Naive thymus-derived CD8-positive, alpha-beta T cell (primary cell): ENCODE measurements around the gene TMEM132E. TPM values are rescaled to one million over a fixed set of nuclear protein-coding genes. Genes with fewer than 3 reads are reported as not detected.
"Not testable (repeated sequence)": the region's sequence is repeated elsewhere in the genome, so short reads cannot be mapped to it uniquely, and the experiment has no call there.

Source experiments
- ATAC-seq, 2 donors: fragments of 150-1000 bp; cut with Tn5 transposase in 1 of 2; sonication (Bioruptor Pico), chemical (Tn5 transposase) in 1 of 2; 1 replicate in 1 of 2; 2 replicates in 1 of 2; pipeline ENCODE4 v1.10.0; 2021; ENCODE audit warnings: mild to moderate bottlenecking in 2 of 2, moderate library complexity in 2 of 2
- POLR2A ChIA-PET: fragments of 350-600 bp; sonication (Branson Sonifier 250); formaldehyde crosslinking; loops from one replicate; lab custom pipeline; 2021; ENCODE audit warnings: antibody characterized with exemption; lab: Charles Lee
- DNase-seq, 10 donors: peaks; one replicate each; pipeline versions ENCODE4 v3.0.0 to v3.0.0-alpha.2; 2020 to 2022
- H3K27ac Mint-ChIP-seq, 10 donors: one replicate each; pipeline ENCODE4 v1.8.0; 2020 to 2022; ENCODE audit warnings: mild to moderate bottlenecking in 10 of 10, mixed read lengths in 10 of 10, moderate library complexity in 4 of 10, inconsistent platforms in 1 of 10
- H3K27me3 Mint-ChIP-seq, 5 donors: one replicate each; pipeline ENCODE4 v1.8.0; 2021 to 2022; ENCODE audit warnings: mixed read lengths in 5 of 5
- H3K36me3 Mint-ChIP-seq, 3 donors: one replicate each; pipeline ENCODE4 v1.8.0; 2020 to 2022; ENCODE audit warnings: mixed read lengths in 3 of 3, mild to moderate bottlenecking in 2 of 3, inconsistent platforms in 1 of 3
- H3K4me1 Mint-ChIP-seq, 4 donors: one replicate each; pipeline ENCODE4 v1.8.0; 2021 to 2022; ENCODE audit warnings: mixed read lengths in 4 of 4
- H3K4me3 Mint-ChIP-seq, 10 donors: one replicate each; pipeline ENCODE4 v1.8.0; 2020 to 2022; ENCODE audit warnings: mild to moderate bottlenecking in 10 of 10, mixed read lengths in 10 of 10, moderate library complexity in 6 of 10, inconsistent platforms in 1 of 10
- H3K9me3 Mint-ChIP-seq, 9 donors: one replicate each; pipeline ENCODE4 v1.8.0; 2020 to 2022; ENCODE audit warnings: mixed read lengths in 9 of 9, mild to moderate bottlenecking in 3 of 9, inconsistent platforms in 1 of 9, moderate library complexity in 1 of 9
- polyA plus RNA-seq, 3 donors: library from polyadenylated mRNA; unstranded; fragments of 300-500 nt; fragmentation: Illumina TruSeq; gene quantifications; one replicate each; pipeline ENCODE4 v1.2.3, GENCODE V29; 2021
- total RNA-seq, 8 experiments: library from RNA in 2 of 8; stranded (reverse) in 2 of 8; gene quantifications; one replicate each; pipeline ENCODE4 v1.2.3 and lab custom pipeline; 2021 to 2026

The TMEM132E gene, protein sequence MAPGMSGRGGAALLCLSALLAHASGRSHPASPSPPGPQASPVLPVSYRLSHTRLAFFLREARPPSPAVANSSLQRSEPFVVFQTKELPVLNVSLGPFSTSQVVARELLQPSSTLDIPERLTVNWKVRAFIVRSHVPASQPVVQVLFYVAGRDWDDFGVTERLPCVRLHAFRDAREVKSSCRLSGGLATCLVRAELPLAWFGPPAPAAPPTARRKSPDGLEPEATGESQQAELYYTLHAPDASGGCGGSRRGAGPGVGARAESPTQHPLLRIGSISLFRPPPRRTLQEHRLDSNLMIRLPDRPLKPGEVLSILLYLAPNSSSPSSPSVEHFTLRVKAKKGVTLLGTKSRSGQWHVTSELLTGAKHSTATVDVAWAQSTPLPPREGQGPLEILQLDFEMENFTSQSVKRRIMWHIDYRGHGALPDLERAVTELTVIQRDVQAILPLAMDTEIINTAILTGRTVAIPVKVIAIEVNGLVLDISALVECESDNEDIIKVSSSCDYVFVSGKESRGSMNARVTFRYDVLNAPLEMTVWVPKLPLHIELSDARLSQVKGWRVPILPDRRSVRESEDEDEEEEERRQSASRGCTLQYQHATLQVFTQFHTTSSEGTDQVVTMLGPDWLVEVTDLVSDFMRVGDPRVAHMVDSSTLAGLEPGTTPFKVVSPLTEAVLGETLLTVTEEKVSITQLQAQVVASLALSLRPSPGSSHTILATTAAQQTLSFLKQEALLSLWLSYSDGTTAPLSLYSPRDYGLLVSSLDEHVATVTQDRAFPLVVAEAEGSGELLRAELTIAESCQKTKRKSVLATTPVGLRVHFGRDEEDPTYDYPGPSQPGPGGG (N-terminal part only)
- total RNA-seq (under 1 TPM; 0.49 to 0.60 TPM), polyA plus RNA-seq (under 1 TPM; 0.19 to 0.60 (median 0.48) TPM), total RNA-seq (lab: John Stamatoyannopoulos, UW) (0 to 1.2 (median 0.69) reads per million in 6 experiments)

DNA sequence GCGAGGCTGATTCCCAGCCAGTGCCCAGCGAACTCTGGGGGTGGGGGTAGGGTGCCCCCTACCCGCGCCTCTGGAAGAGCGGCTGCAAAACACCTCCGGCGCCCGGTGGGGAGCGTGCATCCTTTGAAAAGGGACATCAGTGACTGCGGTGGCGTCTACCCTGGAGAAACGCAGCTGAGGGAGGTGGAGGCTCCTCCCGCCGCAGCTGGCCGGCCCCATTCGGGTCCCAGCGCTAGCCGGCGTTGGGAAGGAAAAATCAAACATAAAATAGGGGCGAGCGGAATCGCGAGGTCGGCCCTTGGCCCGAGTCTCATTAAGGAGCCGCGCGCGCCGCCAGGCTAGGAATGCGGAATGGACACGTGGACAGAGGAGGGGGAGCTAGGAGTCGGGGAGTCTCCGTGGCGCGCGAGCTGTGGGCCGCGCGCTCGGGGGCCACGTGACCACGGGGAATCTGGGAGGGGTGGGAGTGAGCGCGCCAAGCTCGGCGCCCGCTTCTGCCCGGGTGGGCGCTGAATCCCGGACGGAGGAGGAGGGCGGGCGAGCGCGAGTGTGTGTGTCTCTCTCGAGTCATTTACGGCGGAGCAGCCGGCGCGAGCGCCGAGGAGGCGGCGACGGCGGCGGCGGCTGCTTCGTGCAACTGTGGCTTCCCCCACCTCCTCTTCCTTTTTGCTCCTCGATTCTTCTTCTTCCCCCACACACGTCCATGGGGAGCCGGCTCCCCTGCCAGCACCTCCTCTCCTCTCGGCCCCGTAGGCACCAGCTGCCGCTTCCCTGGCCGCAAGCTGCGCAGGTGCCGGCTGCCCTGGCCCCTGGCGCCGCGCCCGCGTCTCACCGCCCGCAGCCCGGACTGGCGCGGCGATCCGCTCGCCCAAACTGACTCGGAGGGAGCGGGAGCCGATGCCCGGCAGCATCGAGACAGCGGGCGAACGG lies at the start of gene TMEM132E:
TSS of gene TMEM132E (plus strand) at position 566 of the 930 bp plus-strand sequence. CDS start 1,495 bp downstream, outside the sequence.
- H3K27ac Mint-ChIP-seq: peak within 1 kb of the TSS in 1 of 10 donors; percentile 63
- no peaks in the 10 kb centered on the region for H3K9me3 Mint-ChIP-seq
- H3K36me3 Mint-ChIP-seq: peaks cover 0 to 3% (median 0%) of the 10 kb centered on the region in 3 donors
- DNase-seq (no peak), ATAC-seq (peak; percentile 44 to 57)
- peak within 1 kb of the TSS; percentile 64 to 93 (median 76) for H3K4me3 Mint-ChIP-seq
- peaks cover 6 to 27% (median 21%) of the 10 kb centered on the region in 4 donors for H3K4me1 Mint-ChIP-seq
- POLR2A ChIA-PET: no interaction called here
- peaks cover 40 to 81% (median 63%) of the 10 kb centered on the region in 5 donors for H3K27me3 Mint-ChIP-seq

DNA sequence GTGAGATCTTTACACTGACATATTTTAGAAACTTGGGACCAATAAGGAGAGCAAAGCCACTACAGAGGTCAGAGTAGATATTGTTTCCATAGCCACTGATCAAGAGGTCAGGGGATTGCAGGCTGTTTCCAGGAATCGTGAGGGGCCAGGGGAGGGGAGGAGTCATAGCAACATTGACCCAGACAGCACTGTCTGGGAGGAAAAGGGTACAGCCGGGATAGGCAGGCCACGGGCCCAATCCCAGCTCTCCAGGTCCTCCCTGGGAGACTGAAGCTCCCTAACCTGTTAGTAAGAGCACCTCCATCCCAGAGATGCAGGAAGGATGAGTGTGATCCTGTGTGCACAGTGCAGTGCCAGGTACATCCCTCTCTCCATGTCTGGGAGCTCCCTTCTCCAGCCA lies 48.5 kb upstream of the TMEM132E start:
- no peak overlapping the region for H3K4me3 Mint-ChIP-seq
- no peaks in the 10 kb centered on the region for H3K9me3 Mint-ChIP-seq
- peaks cover 25 to 60% (median 45%) of the 10 kb centered on the region in 5 donors for H3K27me3 Mint-ChIP-seq
- H3K27ac Mint-ChIP-seq: no peak overlapping the region
- no peak for ATAC-seq
- DNase-seq: no peak
- no peaks in the 10 kb centered on the region for H3K36me3 Mint-ChIP-seq
- POLR2A ChIA-PET: no interaction called here
- peaks cover 0 to 2% (median 0%) of the 10 kb centered on the region in 4 donors for H3K4me1 Mint-ChIP-seq

DNA sequence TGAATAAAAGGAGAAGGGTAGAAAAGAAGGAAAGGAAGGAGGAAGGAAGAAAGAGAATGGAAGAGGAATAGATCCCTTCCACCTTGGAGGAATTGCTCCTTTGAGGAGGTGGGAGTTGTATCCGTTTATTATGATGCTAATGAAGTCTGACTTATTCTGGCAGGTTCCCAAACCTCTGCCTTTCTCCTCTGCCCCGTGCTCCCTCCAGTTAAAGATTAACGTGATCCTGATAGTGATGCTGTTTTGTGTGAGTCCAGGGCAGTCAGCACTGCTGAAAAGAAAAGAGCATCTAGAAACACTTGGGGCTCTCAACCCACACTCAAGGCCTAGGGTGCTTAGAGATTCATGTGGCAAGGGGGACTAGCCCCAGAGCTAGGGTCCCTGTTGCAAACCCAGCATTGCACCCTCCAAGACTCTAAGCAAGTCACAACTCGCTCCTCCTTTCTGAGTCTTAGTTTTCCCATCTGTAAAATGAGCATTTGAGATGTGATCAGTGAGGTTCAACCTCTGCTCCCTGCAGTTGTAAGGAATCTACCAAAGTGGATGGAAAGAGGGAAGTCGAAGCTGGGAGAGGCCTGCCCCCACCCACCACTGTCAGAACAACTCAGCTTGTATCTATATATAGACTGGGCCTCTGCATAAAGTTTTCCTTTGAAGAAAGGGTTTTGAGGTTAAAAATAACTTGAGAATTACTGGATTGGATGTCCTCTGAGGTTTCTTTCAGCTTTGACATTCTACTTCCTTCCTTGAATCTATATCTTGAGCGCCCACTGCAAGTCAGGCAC lies 46.9 kb upstream of the TMEM132E start:
- H3K4me3 Mint-ChIP-seq: no peak overlapping the region
- H3K36me3 Mint-ChIP-seq: no peaks in the 10 kb centered on the region
- POLR2A ChIA-PET: no interaction called here
- H3K4me1 Mint-ChIP-seq: peaks cover 0 to 2% (median 0%) of the 10 kb centered on the region in 4 donors
- ATAC-seq (no peak), DNase-seq (no peak)
- H3K27ac Mint-ChIP-seq: no peak overlapping the region
- H3K9me3 Mint-ChIP-seq: no peaks in the 10 kb centered on the region
- H3K27me3 Mint-ChIP-seq: peaks cover 35 to 60% (median 48%) of the 10 kb centered on the region in 5 donors

DNA sequence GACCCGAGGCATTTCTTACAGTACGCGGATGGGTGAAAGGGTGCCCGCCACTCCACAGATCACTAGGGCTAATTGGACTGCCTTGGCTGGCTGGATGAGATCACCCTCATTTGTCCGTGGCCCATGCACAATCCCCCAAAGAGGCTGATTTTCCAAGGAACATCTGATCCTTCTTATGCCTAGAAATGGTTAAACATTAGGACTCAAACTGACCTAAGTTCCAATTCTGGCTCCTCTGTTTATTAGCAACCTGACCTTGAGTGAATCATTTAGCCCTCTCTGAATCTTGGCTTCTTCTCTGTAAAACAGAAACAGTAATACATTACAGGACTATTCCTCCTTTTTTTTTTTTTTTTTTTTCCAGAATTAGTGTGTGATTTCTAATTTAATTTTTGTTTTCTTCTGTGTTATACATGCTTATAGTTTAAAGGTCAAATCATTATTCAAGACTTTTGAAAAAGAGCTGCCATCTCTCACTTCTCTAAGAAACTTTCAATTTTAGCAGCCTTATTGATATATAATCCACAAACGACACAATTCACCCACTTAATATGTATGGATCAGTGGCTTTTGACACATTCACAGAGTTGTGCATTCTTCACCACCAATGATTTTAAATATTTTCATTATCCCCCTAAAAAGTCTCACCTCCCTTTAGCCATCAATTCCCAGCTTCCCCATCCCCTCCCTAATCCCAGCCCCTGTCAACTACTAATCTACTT lies 45.4 kb upstream of the TMEM132E start:
- H3K4me1 Mint-ChIP-seq: no peaks in the 10 kb centered on the region
- H3K36me3 Mint-ChIP-seq: no peaks in the 10 kb centered on the region
- DNase-seq (no peak), ATAC-seq (no peak)
- no peak overlapping the region for H3K27ac Mint-ChIP-seq
- POLR2A ChIA-PET: interaction anchor here (0.7 kb wide), 1 partner anchor 1228 kb away, joined by 4 read pairs; no protein-coding TSS in a partner anchor
- H3K4me3 Mint-ChIP-seq: no peak overlapping the region
- H3K27me3 Mint-ChIP-seq: peaks cover 28 to 46% (median 43%) of the 10 kb centered on the region in 5 donors
- H3K9me3 Mint-ChIP-seq: no peaks in the 10 kb centered on the region

DNA sequence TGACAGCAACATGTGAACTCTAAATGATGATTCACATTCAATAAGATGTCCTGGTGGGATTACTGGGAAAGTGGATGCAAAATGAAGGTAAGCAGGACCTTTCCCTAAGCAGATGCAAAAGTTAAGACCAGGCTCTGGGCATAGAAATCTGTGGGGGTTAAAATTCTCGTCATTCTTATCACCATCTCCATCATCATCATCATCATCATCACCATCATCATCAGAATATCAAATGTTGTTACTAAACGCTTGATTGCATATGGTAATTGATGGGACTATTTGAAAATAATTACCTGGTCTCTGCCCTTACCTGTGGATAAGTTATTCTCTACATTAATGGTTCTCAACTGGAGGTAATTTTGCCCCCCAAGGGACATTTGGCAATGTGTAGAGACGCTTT lies 41.9 kb upstream of the TMEM132E start:
- H3K36me3 Mint-ChIP-seq: no peaks in the 10 kb centered on the region
- H3K27ac Mint-ChIP-seq: no peak overlapping the region
- H3K4me3 Mint-ChIP-seq: no peak overlapping the region
- DNase-seq: no peak
- ATAC-seq: no peak
- no peaks in the 10 kb centered on the region for H3K9me3 Mint-ChIP-seq
- POLR2A ChIA-PET: no interaction called here
- H3K4me1 Mint-ChIP-seq: no peaks in the 10 kb centered on the region
- H3K27me3 Mint-ChIP-seq: peaks cover 19 to 50% (median 36%) of the 10 kb centered on the region in 5 donors

DNA sequence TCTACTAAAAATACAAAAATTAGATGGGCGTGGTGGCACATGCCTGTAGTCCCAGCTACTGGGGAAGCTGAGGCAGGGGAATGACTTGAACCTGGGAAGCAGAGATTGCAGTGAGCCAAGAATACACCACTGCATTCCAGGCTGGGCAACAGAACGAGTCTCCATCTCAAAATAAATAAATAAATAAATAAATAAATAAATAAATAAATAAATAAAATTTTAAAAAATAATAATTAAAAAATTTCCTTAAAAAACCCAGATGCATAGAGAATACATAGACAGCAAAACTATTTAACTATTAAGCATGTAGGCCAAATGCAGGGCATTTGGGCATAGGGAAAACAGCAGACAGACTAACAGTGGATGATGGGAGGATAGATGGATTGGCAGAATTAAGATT lies 40.8 kb upstream of the TMEM132E start:
- H3K9me3 Mint-ChIP-seq, H3K27ac Mint-ChIP-seq, POLR2A ChIA-PET, ATAC-seq, H3K36me3 Mint-ChIP-seq, H3K4me1 Mint-ChIP-seq, H3K4me3 Mint-ChIP-seq, DNase-seq: not testable (repeated sequence)
- H3K27me3 Mint-ChIP-seq: peaks cover 19 to 42% (median 36%) of the 10 kb centered on the region in 5 donors

DNA sequence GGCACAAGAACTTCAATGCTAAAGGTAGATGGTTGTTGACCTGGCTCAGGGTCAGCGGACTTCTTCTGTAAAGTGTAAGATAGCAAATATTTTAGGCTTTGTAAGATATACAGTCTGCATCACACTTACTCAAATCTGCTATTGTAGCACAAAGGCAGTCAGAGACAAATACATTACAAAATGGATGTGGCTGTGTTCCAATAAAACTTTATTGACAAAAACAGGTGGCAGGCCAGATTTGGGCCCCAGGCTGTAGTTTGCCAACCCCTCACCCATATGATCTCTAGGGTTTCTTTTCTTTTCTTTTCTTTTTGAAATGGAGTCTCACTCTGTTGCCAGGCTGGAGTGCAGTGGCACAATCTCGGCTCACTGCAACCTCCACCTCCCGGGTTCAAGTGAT lies 39.5 kb upstream of the TMEM132E start:
- H3K27me3 Mint-ChIP-seq: peaks cover 18 to 37% (median 30%) of the 10 kb centered on the region in 5 donors
- no peak overlapping the region for H3K27ac Mint-ChIP-seq
- H3K36me3 Mint-ChIP-seq: no peaks in the 10 kb centered on the region
- H3K4me3 Mint-ChIP-seq: no peak overlapping the region
- POLR2A ChIA-PET: no interaction called here
- H3K9me3 Mint-ChIP-seq: no peaks in the 10 kb centered on the region
- ATAC-seq (no peak), DNase-seq (no peak)
- H3K4me1 Mint-ChIP-seq: no peaks in the 10 kb centered on the region

DNA sequence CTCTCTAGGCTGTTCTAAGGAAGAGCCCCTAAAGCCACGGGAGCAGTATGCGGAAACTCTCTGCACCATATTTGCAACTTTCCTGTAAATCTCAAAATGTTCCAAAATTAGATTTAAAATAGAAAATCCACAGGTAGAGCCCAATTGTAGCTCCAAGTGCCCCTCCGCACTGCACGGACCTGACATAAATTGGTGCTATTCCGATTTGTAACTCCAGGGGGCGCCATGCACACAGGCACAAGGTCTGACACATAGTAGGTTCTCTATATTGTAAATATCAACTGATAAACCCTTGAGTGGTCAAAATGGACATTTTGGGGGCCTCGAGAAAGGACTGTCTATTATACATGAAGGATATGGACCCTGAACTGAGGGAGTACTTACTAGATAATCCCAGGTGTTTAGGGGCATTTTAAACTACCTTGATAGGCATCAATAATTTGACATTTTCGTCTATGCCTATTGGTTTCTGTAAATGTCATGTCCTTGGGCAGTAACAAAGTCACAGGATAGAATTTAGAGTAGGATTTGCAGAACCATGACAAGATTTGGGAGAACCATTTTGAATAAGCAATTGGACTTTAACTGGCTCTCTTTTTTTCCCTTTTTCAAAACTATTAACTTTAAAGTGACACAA lies 36.6 kb upstream of the TMEM132E start:
- DNase-seq: peak; percentile 18 to 70 (median 50)
- POLR2A ChIA-PET: no interaction called here
- peaks cover 7 to 32% (median 25%) of the 10 kb centered on the region in 5 donors for H3K27me3 Mint-ChIP-seq

DNA sequence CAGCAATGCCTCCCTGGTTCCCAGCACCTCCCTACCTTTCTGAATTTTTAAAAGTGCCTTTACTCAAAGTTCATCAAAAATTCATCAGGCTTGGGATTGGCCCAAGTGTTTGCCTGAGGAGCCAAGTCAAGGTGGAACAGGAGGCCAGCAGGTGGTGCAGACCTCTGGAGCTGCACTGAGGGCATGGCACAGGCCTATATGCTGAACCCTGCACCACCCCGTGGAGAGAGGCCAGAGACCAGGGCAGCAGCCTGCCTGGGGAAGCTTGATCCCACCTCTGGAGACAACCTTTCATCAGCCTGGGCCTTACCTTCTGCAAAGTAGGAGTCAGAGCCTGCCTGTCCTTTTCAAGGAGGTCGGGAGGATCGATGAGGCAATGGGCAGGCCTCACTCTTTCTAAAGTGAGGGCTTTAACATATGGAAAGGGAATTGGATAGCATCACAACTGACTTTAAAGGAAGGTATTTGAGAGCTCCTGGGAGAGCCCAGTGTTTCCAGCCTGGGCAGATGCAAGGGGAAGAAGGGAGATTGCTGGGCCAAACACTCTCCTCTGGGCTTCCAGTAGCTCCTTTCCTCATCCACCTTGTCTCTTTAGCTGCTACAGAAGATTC lies 31.8 kb upstream of the TMEM132E start:
- no peak for DNase-seq
- H3K4me1 Mint-ChIP-seq: peaks cover 0 to 3% (median 0%) of the 10 kb centered on the region in 4 donors
- peaks cover 0 to 2% (median 0%) of the 10 kb centered on the region in 3 donors for H3K36me3 Mint-ChIP-seq
- H3K4me3 Mint-ChIP-seq: no peak overlapping the region
- no peak for ATAC-seq
- POLR2A ChIA-PET: no interaction called here
- peak overlapping the region in 1 of 10 donors; percentile 13 for H3K27ac Mint-ChIP-seq
- H3K9me3 Mint-ChIP-seq: no peaks in the 10 kb centered on the region
- peaks cover 12 to 29% (median 25%) of the 10 kb centered on the region in 5 donors for H3K27me3 Mint-ChIP-seq

More for the DNA sequence above, 36.6 kb upstream of the TMEM132E start:
- no peaks in the 10 kb centered on the region for H3K36me3 Mint-ChIP-seq
- no peak overlapping the region for H3K4me3 Mint-ChIP-seq
- H3K9me3 Mint-ChIP-seq: no peaks in the 10 kb centered on the region
- H3K4me1 Mint-ChIP-seq: no peaks in the 10 kb centered on the region
- ATAC-seq: peak in 1 of 2 donors; percentile 50
- H3K27ac Mint-ChIP-seq: no peak overlapping the region

DNA sequence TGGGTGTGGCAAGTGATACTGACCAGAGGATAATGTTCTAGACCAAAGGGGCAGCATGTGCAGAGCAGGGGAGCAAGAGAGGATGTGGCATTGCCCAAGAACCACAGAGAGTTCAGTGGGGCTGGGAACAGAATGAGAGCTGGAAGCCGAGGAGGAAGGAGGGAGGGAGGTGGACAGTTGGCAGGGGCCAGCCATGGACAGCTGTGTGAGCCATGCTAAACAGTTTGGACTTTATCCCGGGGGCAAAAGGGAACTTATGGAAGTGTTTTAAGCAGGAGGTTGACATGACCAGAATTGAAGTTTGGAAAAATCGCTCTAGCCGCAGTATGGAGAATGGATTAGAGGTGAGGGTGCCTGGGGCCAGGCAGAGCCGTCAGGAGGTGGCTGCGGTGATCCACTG lies 29.4 kb upstream of the TMEM132E start:
- no peak for ATAC-seq
- H3K27me3 Mint-ChIP-seq: peaks cover 21 to 49% (median 31%) of the 10 kb centered on the region in 5 donors

More for the DNA sequence above, 29.4 kb upstream of the TMEM132E start:
- POLR2A ChIA-PET: no interaction called here
- Mint-ChIP-seq H3K36me3 (peaks cover 0 to 2% (median 0%) of the 10 kb centered on the region in 3 donors), H3K4me3 (no peak overlapping the region), H3K4me1 (peaks cover 0 to 3% (median 0%) of the 10 kb centered on the region in 4 donors), H3K27ac (no peak overlapping the region), H3K9me3 (no peaks in the 10 kb centered on the region)
- DNase-seq: no peak
